Body of pancreas (tissue), 4 donors: ENCODE results near the gene ADGRL2.

Experiments
- CTCF ChIP-seq, 7 experiments: fragments of 450-650 bp in 4 of 7; fragments of 200-600 bp in 3 of 7; sonication (generic) in 3 of 7; IDR thresholded peaks; one replicate each; pipeline ENCODE4 v1.5.1; 2016 to 2019; ENCODE audit warnings: antibody characterized with exemption in 7 of 7
- POLR2A ChIP-seq, 3 donors: fragments of 450-650 bp; IDR thresholded peaks; one replicate each; pipeline ENCODE4 v1.6.1; 2016; ENCODE audit warnings: antibody characterized with exemption in 3 of 3, mild to moderate bottlenecking in 2 of 3

GRCh38 chr1:81899214-81899821 lies 98.6 kb downstream of the ADGRL2 start:
- TF ChIP-seq CTCF (IDR thresholded peaks at IDR 0.05), result no peak
- no peak for TF ChIP-seq POLR2A (IDR thresholded peaks at IDR 0.05)
